A549 (cell line): ENCODE measurements around the gene TCF25.

Experiments
- CBX8 ChIP-seq: fragments of 200-600 bp; sonication (generic); IDR thresholded peaks from 2 replicates; pipeline ENCODE4 v1.6.1; 2016
- CTCF ChIP-seq: fragments of >200 bp; sonication (Bioruptor Twin); formaldehyde crosslinking; IDR thresholded peaks from 3 replicates; pipeline ENCODE4 v1.5.1; 2016
- E2F6 ChIP-seq: IDR thresholded peaks from 2 replicates; pipeline ENCODE4 v1.6.1; 2012; ENCODE audit warnings: low read depth, borderline replicate concordance
- EHMT2 ChIP-seq: fragments of 200-600 bp; sonication (generic); IDR thresholded peaks from 2 replicates; pipeline ENCODE4 v1.6.1; 2016; ENCODE audit warnings: antibody characterized with exemption, low read depth, mild to moderate bottlenecking, moderate library complexity
- ELK1 ChIP-seq: fragments of 150-350 bp; IDR thresholded peaks from 2 replicates; pipeline ENCODE4 v1.6.1; 2014; ENCODE audit warnings: low read depth, mild to moderate bottlenecking, low read length
- EP300 ChIP-seq, 2 experiments: fragments of >200 bp; sonication (Bioruptor Twin); formaldehyde crosslinking; IDR thresholded peaks; 2 replicates in 1 of 2; 3 replicates in 1 of 2; pipeline ENCODE4 v1.6.1; 2016 to 2017
- JUN ChIP-seq, 2 experiments: fragments of >200 bp; sonication (Bioruptor Twin); formaldehyde crosslinking; IDR thresholded peaks; 2 replicates in 1 of 2; 3 replicates in 1 of 2; pipeline ENCODE4 v1.6.1; 2016 to 2017
- PBX3 ChIP-seq: IDR thresholded peaks from 2 replicates; pipeline ENCODE4 v1.6.1; 2012
- POLR2AphosphoS2 ChIP-seq: conservative IDR thresholded peaks from 2 replicates; pipeline ENCODE4 v1.6.1; 2012; ENCODE audit warnings: low read length, improper control_type of control experiment, inconsistent platforms

GRCh38 chr16:89955001-89955685, 81.8 kb downstream of the TCF25 start:
- TF ChIP-seq JUN (IDR thresholded peaks at IDR 0.05) (no peak), POLR2AphosphoS2 (no peak), CTCF (no peak), ELK1 (no peak), EP300 (IDR thresholded peaks at IDR 0.05) (no peak), EHMT2 (no peak), PBX3 (no peak), E2F6 (no peak), CBX8 (no peak)
